AG09319 (cell line): ENCODE measurements around the gene LRP1-AS.

Source experiments
- DNase-seq: peaks from one replicate; pipeline ENCODE4 v3.0.0-alpha.2; 2010; ENCODE audit warnings: low read depth; ENCODE audit errors: extremely low read depth
- CTCF ChIP-seq: IDR thresholded peaks from 2 replicates; pipeline ENCODE4 v1.5.1; 2011; ENCODE audit warnings: low read depth, mild to moderate bottlenecking, inconsistent platforms, low read length, moderate library complexity

Gene LRP1-AS

GRCh38 chr12:57146961-57147944, at the start of gene LRP1-AS:
Gene LRP1-AS, minus strand, starts transcription at chr12:57147619.
- TF ChIP-seq CTCF, result no peak
- no peak for DNase-seq

GRCh38 chr12:57196956-57197355, 49.5 kb upstream of the LRP1-AS start:
- no peak for TF ChIP-seq CTCF
- DNase-seq, result no peak

DNA sequence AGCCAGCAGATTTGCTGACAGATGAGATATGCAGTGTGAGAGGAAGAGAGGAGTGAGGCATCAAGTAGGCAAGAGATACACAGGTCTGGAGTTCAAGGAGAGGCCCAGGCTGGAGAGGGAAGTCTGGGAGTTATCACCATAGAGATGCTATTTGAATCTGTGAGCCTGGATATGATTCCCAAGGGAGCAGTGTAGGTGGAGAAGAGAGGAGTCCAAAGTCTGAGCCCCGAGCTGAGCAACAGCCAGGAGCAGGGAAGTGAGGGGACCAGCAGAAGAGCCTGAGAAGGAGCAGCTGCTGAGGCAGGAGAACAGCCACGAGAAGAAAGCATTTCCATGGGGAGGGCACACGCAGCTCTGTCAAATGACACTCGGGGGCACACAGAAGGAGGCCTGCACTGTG, 49.0 kb upstream of the LRP1-AS start:
- DNase-seq, result no peak
- TF ChIP-seq CTCF, result no peak

GRCh38 chr12:57195611-57196371, 48.4 kb upstream of the LRP1-AS start:
- DNase-seq, result no peak
- no peak for TF ChIP-seq CTCF

- no peak for DNase-seq
- no peak for TF ChIP-seq CTCF
These were observed 47.8 kb upstream of the LRP1-AS start for GRCh38 chr12:57195186-57195585.

GRCh38 chr12:57194253-57194652, 46.8 kb upstream of the LRP1-AS start:
- no peak for DNase-seq
- no peak for TF ChIP-seq CTCF
